ENCODE results near the gene FOSL2. TPM values are rescaled to one million over a fixed set of nuclear protein-coding genes. Genes with fewer than 3 reads are reported as not detected.

Gene FOSL2
- total RNA-seq, 1 experiment from 2014 or later = 141 TPM

GRCh38 chr2:28461056-28461455, 68.4 kb downstream of the FOSL2 start:
- BruUV-seq (replicated peaks) = no TSS peak
- TF ChIP-seq CTCF (IDR thresholded peaks at IDR 0.05; ENCODE audit: unreplicated experiment) = no peak
- CTCF ChIA-PET = no interaction called here

GRCh38 chr2:28462122-28462521, 69.5 kb downstream of the FOSL2 start:
- no peak for DNase-seq (ENCODE audit: unreplicated experiment)
- Mint-ChIP-seq H3K4me3 (ENCODE audit: unreplicated experiment) (no peak overlapping the region), H3K27ac (ENCODE audit: low read depth, unreplicated experiment) (no peak overlapping the region), H3K36me3 (ENCODE audit: insufficient read depth, unreplicated experiment) (no peaks in the 10 kb centered on the region), H3K4me1 (ENCODE audit: insufficient read depth, unreplicated experiment) (no peaks in the 10 kb centered on the region), H3K9me3 (ENCODE audit: unreplicated experiment) (peaks cover 13% of the 10 kb centered on the region), H3K27me3 (ENCODE audit: insufficient read depth, unreplicated experiment) (no peaks in the 10 kb centered on the region)
- TF ChIP-seq CTCF (IDR thresholded peaks at IDR 0.05; ENCODE audit: unreplicated experiment) = no peak
- intact Hi-C loops (cut with micrococcal nuclease) = no loop called here
- ChIA-PET CTCF (no interaction called here), POLR2A (interaction anchor here (0.6 to 1.2 kb wide), 2 partner anchors 12 to 290 kb away, joined by 3 read pairs; partner anchors contain the start of gene PPP1CB)
- BruUV-seq (replicated peaks) = no TSS peak

More at GRCh38 chr2:28461056-28461455, 68.4 kb downstream of the FOSL2 start:
- Mint-ChIP-seq H3K9me3 (ENCODE audit: unreplicated experiment) (peaks cover 13% of the 10 kb centered on the region), H3K4me3 (ENCODE audit: unreplicated experiment) (no peak overlapping the region), H3K36me3 (ENCODE audit: insufficient read depth, unreplicated experiment) (no peaks in the 10 kb centered on the region), H3K27me3 (ENCODE audit: insufficient read depth, unreplicated experiment) (no peaks in the 10 kb centered on the region), H3K27ac (ENCODE audit: low read depth, unreplicated experiment) (no peak overlapping the region), H3K4me1 (ENCODE audit: insufficient read depth, unreplicated experiment) (no peaks in the 10 kb centered on the region)
- DNase-seq (ENCODE audit: unreplicated experiment) = no peak
- intact Hi-C loops (cut with micrococcal nuclease) = no loop called here
- POLR2A ChIA-PET = no interaction called here

- no peaks in the 10 kb centered on the region for H3K4me1 Mint-ChIP-seq (ENCODE audit: insufficient read depth, unreplicated experiment)
- no peak overlapping the region for H3K4me3 Mint-ChIP-seq (ENCODE audit: unreplicated experiment)
- ChIA-PET CTCF (interaction anchor here (0.7 to 1.2 kb wide), 2 partner anchors 10 to 29 kb away, joined by 3 to 5 read pairs; no protein-coding TSS in a partner anchor), POLR2A (interaction anchor here (1.2 kb wide), 1 partner anchor 288 kb away, joined by 3 read pairs; the partner anchor contains the start of gene PPP1CB)
- DNase-seq (ENCODE audit: unreplicated experiment) = no peak
- no peak for TF ChIP-seq CTCF (IDR thresholded peaks at IDR 0.05; ENCODE audit: unreplicated experiment)
- BruUV-seq (replicated peaks) = no TSS peak
- no peak overlapping the region for H3K27ac Mint-ChIP-seq (ENCODE audit: low read depth, unreplicated experiment)
- H3K36me3 Mint-ChIP-seq (ENCODE audit: insufficient read depth, unreplicated experiment) = no peaks in the 10 kb centered on the region
- peaks cover 13% of the 10 kb centered on the region for H3K9me3 Mint-ChIP-seq (ENCODE audit: unreplicated experiment)
- H3K27me3 Mint-ChIP-seq (ENCODE audit: insufficient read depth, unreplicated experiment) = no peaks in the 10 kb centered on the region
- intact Hi-C loops (cut with micrococcal nuclease) = no loop called here
These were observed 70.7 kb downstream of the FOSL2 start for GRCh38 chr2:28463211-28463816.

GRCh38 chr2:28463893-28464292, 71.2 kb downstream of the FOSL2 start:
- Mint-ChIP-seq H3K9me3 (ENCODE audit: unreplicated experiment) (peaks cover 13% of the 10 kb centered on the region), H3K4me3 (ENCODE audit: unreplicated experiment) (no peak overlapping the region), H3K36me3 (ENCODE audit: insufficient read depth, unreplicated experiment) (no peaks in the 10 kb centered on the region), H3K4me1 (ENCODE audit: insufficient read depth, unreplicated experiment) (no peaks in the 10 kb centered on the region), H3K27ac (ENCODE audit: low read depth, unreplicated experiment) (no peak overlapping the region), H3K27me3 (ENCODE audit: insufficient read depth, unreplicated experiment) (no peaks in the 10 kb centered on the region)
- intact Hi-C loops (cut with micrococcal nuclease) = no loop called here
- no TSS peak for BruUV-seq (replicated peaks)
- no peak for DNase-seq (ENCODE audit: unreplicated experiment)
- no peak for TF ChIP-seq CTCF (IDR thresholded peaks at IDR 0.05; ENCODE audit: unreplicated experiment)
- CTCF ChIA-PET = interaction anchor here (0.6 to 1.2 kb wide), 3 partner anchors 11 to 1380 kb away, joined by 3 to 5 read pairs (median 3); no protein-coding TSS in a partner anchor
- POLR2A ChIA-PET = interaction anchor here (0.6 kb wide), 1 partner anchor 815 kb away, joined by 3 read pairs; no protein-coding TSS in a partner anchor

Measured in MCF 10A (cell line).